HL-60 (cell line): ENCODE results near the gene KNSTRN.

Experiments used
- POLR2AphosphoS5 ChIP-seq: IDR thresholded peaks from 2 replicates; pipeline ENCODE4 v1.6.1; 2012; ENCODE audit warnings: low read depth
- SPI1 ChIP-seq: IDR thresholded peaks from 2 replicates; pipeline ENCODE4 v1.6.1; 2012; ENCODE audit warnings: low read depth, mild to moderate bottlenecking, borderline replicate concordance
- TF ChIP-seq, protein P1 (sequence below): IDR thresholded peaks from one replicate; pipeline ENCODE4 v1.5.1; 2011; ENCODE audit warnings: low read length, control low read depth, inconsistent platforms; ENCODE audit not compliant: insufficient read depth
- TF ChIP-seq, protein P2 (sequence below): IDR thresholded peaks from 2 replicates; pipeline ENCODE4 v1.6.1; 2012; ENCODE audit warnings: low read depth; ENCODE audit not compliant: insufficient replicate concordance

DNA sequence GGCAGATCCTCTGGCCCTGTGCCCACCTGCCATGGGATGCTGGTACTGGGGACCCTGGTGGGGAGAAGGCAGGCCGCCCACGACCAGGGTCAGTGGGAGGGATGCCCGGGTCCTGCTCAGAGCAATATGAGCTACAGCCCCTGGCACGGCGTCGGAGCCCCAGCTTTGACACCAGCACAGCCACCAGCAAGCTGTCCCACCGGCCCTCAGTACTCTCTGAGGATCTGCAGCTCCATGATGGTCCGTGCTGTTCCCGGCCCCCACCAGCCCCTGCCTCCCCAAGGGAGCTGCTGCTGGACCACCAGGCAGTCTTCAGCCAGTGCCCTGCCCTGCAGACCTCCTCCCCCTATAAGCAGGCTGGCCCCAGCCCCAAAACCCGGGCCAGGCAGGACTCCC is 13.0 kb upstream of the KNSTRN start:
- TF ChIP-seq, protein P1, sequence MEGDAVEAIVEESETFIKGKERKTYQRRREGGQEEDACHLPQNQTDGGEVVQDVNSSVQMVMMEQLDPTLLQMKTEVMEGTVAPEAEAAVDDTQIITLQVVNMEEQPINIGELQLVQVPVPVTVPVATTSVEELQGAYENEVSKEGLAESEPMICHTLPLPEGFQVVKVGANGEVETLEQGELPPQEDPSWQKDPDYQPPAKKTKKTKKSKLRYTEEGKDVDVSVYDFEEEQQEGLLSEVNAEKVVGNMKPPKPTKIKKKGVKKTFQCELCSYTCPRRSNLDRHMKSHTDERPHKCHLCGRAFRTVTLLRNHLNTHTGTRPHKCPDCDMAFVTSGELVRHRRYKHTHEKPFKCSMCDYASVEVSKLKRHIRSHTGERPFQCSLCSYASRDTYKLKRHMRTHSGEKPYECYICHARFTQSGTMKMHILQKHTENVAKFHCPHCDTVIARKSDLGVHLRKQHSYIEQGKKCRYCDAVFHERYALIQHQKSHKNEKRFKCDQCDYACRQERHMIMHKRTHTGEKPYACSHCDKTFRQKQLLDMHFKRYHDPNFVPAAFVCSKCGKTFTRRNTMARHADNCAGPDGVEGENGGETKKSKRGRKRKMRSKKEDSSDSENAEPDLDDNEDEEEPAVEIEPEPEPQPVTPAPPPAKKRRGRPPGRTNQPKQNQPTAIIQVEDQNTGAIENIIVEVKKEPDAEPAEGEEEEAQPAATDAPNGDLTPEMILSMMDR = no peak
- TF ChIP-seq, protein P2, sequence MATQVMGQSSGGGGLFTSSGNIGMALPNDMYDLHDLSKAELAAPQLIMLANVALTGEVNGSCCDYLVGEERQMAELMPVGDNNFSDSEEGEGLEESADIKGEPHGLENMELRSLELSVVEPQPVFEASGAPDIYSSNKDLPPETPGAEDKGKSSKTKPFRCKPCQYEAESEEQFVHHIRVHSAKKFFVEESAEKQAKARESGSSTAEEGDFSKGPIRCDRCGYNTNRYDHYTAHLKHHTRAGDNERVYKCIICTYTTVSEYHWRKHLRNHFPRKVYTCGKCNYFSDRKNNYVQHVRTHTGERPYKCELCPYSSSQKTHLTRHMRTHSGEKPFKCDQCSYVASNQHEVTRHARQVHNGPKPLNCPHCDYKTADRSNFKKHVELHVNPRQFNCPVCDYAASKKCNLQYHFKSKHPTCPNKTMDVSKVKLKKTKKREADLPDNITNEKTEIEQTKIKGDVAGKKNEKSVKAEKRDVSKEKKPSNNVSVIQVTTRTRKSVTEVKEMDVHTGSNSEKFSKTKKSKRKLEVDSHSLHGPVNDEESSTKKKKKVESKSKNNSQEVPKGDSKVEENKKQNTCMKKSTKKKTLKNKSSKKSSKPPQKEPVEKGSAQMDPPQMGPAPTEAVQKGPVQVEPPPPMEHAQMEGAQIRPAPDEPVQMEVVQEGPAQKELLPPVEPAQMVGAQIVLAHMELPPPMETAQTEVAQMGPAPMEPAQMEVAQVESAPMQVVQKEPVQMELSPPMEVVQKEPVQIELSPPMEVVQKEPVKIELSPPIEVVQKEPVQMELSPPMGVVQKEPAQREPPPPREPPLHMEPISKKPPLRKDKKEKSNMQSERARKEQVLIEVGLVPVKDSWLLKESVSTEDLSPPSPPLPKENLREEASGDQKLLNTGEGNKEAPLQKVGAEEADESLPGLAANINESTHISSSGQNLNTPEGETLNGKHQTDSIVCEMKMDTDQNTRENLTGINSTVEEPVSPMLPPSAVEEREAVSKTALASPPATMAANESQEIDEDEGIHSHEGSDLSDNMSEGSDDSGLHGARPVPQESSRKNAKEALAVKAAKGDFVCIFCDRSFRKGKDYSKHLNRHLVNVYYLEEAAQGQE = no peak
- TF ChIP-seq SPI1 (no peak), POLR2AphosphoS5 (no peak)
